ENCODE results near the gene TIMM44.
A peak's percentile ranks its signal among the peaks of the same experiment; 100 is the strongest.
"Not testable (repeated sequence)": the region's sequence is repeated elsewhere in the genome, so short reads cannot be mapped to it uniquely, and the experiment has no call there.

TIMM44 gene

DNA sequence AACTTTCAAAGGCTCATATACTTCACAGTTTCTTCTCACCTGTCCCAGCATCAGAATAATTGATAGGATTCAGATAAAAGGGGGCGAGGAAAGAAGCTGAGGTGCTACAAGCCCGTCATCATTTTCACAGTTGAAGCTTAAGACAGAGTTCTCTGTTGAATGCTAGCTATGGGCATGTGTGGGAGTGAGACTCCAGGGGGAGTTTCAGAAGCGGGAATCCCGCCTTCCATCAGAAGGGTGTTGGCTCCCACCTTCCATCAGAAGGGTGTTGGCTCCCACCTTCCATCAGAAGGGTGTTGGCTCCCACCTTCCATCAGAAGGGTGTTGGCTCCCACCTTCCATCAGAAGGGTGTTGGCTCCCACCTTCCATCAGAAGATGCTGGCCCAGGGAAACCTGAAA, 17.6 kb upstream of the TIMM44 start:
- not testable (repeated sequence) for DNase-seq (ENCODE audit: low spot score in 2 of 2); H3K4me3 Mint-ChIP-seq; H3K27me3 Mint-ChIP-seq; H3K4me1 Mint-ChIP-seq; ATAC-seq (replicated peaks; ENCODE audit: extremely low read depth, poor library complexity, severe bottlenecking); H3K27ac Mint-ChIP-seq (ENCODE audit: low read depth); H3K9me3 Mint-ChIP-seq
- H3K36me3 Mint-ChIP-seq (ENCODE audit: insufficient read depth): peaks cover 26% of the 10 kb centered on the region

DNA sequence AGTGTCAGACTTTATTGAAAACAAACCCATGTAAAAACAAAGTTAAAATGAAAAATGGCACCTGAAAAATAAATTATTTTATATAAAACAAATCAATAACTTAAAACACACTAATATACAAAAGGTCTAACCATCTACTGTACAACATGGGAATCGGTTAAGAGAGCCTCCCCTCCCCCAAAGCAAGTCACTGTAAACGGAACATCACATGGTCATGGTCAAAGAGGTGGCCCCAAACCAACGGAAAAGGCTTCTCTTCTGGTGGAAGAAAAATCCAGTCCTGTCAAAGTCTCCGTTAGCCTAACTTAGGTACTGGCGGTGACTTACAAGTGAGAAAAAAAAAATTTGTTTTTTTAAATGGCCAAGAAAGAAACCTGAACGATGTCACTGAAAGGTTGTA, 15.7 kb upstream of the TIMM44 start:
- no peaks in the 10 kb centered on the region for H3K4me1 Mint-ChIP-seq
- no peaks in the 10 kb centered on the region for H3K9me3 Mint-ChIP-seq
- DNase-seq (ENCODE audit: low spot score in 2 of 2) (no peak), ATAC-seq (replicated peaks; ENCODE audit: extremely low read depth, poor library complexity, severe bottlenecking) (no peak)
- no peak overlapping the region for H3K4me3 Mint-ChIP-seq
- no peaks in the 10 kb centered on the region for H3K27me3 Mint-ChIP-seq
- H3K27ac Mint-ChIP-seq (ENCODE audit: low read depth): no peak overlapping the region
- peaks cover 17% of the 10 kb centered on the region for H3K36me3 Mint-ChIP-seq (ENCODE audit: insufficient read depth)

DNA sequence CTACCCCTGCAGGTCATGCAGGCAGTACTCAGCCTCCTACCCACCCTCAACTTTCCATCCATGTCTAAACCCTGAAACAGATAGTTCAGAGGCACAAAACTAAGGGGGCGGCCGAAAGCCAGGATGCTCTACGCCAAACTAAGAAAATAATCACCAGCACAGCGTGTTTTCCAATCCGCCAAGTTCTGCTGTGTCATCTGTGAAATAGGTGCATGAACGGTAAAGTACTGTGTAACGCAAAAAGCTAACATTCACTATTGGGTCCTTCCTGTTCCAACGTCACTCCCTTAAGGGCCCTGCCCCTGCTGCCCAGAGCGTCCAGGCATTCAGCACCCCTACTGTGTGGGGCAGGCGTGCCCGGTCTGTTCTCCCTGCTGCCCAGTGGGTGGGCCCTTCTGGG, 12.2 kb upstream of the TIMM44 start:
- DNase-seq (ENCODE audit: low spot score in 2 of 2): no peak
- no peak overlapping the region for H3K27ac Mint-ChIP-seq (ENCODE audit: low read depth)
- H3K27me3 Mint-ChIP-seq: no peaks in the 10 kb centered on the region
- H3K4me3 Mint-ChIP-seq: no peak overlapping the region
- no peak for ATAC-seq (replicated peaks; ENCODE audit: extremely low read depth, poor library complexity, severe bottlenecking)
- H3K4me1 Mint-ChIP-seq: no peaks in the 10 kb centered on the region
- no peaks in the 10 kb centered on the region for H3K9me3 Mint-ChIP-seq
- H3K36me3 Mint-ChIP-seq (ENCODE audit: insufficient read depth): peaks cover 11% of the 10 kb centered on the region

DNA sequence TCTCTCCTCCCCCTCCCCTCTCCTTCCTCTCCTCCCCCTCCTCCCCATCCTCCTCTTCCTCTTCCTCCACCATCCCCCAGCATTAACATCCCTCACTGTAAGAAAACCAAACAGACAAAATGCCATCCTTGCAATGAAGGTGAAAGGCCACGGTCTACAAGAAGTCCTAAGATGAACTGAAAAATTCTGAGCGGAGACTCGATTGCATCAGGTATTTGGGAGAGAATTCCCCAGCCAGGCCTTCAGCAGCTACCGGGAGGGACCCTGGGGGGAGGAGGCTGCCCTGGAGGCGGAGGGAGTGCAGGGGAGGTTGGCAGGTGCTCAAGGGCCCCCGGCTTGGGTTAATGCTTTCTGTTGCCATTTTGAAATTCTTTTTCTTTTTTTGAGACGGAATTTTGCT, 10.1 kb upstream of the TIMM44 start:
- H3K4me3 Mint-ChIP-seq: no peak overlapping the region
- no peak overlapping the region for H3K27ac Mint-ChIP-seq (ENCODE audit: low read depth)
- ATAC-seq (replicated peaks; ENCODE audit: extremely low read depth, poor library complexity, severe bottlenecking) (no peak), DNase-seq (ENCODE audit: low spot score in 2 of 2) (no peak)
- peaks cover 6% of the 10 kb centered on the region for H3K36me3 Mint-ChIP-seq (ENCODE audit: insufficient read depth)
- H3K4me1 Mint-ChIP-seq: no peaks in the 10 kb centered on the region
- H3K27me3 Mint-ChIP-seq: no peaks in the 10 kb centered on the region
- H3K9me3 Mint-ChIP-seq: no peaks in the 10 kb centered on the region

DNA sequence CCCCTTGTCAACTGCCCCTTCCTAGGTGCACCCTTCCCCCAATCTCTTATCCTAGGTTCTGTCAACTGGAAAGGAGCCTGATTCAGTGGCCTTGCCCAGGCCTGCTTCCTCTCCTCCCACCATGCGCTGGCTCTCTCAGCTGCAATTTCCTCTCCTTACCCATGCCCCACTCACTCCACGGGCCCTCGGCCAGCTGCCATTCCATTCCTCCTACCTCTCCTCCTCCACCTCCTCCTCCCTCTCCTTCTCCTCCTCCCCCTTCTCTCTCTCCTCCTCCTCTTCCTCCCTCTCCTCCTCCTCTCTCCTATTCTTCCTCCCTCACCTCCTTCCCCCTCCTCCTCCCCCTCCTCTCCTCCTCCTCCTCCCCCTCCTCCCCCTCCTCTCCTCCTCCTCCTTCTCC, 9.6 kb upstream of the TIMM44 start:
- H3K4me3 Mint-ChIP-seq: no peak overlapping the region
- no peak overlapping the region for H3K27ac Mint-ChIP-seq (ENCODE audit: low read depth)
- no peaks in the 10 kb centered on the region for H3K4me1 Mint-ChIP-seq
- H3K27me3 Mint-ChIP-seq: no peaks in the 10 kb centered on the region
- no peak for DNase-seq (ENCODE audit: low spot score in 2 of 2)
- peaks cover 4% of the 10 kb centered on the region for H3K36me3 Mint-ChIP-seq (ENCODE audit: insufficient read depth)
- no peak for ATAC-seq (replicated peaks; ENCODE audit: extremely low read depth, poor library complexity, severe bottlenecking)
- H3K9me3 Mint-ChIP-seq: no peaks in the 10 kb centered on the region

DNA sequence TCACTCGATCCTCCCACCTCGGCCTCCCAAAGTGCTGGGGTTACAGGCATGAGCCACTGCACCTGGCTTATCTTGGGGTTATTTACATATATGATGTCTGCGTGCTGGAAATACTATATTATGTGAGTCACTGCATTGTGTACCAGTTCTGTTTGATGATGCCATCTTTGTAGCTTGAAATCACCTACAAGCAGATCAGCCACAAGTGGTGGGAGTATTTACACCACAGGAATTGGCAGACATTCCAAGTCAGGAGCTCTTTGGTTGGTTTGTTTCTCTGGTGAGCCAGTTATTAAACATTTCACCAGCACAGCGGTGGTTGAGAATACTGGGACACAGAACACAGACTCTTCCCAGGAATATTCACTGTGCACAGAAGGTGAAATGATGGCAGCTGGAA, 4.5 kb upstream of the TIMM44 start:
- no peak overlapping the region for H3K27ac Mint-ChIP-seq (ENCODE audit: low read depth)
- no peak overlapping the region for H3K4me3 Mint-ChIP-seq
- peaks cover 13% of the 10 kb centered on the region for H3K4me1 Mint-ChIP-seq
- ATAC-seq (replicated peaks; ENCODE audit: extremely low read depth, poor library complexity, severe bottlenecking) (no peak), DNase-seq (ENCODE audit: low spot score in 2 of 2) (no peak)
- H3K27me3 Mint-ChIP-seq: no peaks in the 10 kb centered on the region
- no peaks in the 10 kb centered on the region for H3K9me3 Mint-ChIP-seq
- H3K36me3 Mint-ChIP-seq (ENCODE audit: insufficient read depth): peaks cover 11% of the 10 kb centered on the region

DNA sequence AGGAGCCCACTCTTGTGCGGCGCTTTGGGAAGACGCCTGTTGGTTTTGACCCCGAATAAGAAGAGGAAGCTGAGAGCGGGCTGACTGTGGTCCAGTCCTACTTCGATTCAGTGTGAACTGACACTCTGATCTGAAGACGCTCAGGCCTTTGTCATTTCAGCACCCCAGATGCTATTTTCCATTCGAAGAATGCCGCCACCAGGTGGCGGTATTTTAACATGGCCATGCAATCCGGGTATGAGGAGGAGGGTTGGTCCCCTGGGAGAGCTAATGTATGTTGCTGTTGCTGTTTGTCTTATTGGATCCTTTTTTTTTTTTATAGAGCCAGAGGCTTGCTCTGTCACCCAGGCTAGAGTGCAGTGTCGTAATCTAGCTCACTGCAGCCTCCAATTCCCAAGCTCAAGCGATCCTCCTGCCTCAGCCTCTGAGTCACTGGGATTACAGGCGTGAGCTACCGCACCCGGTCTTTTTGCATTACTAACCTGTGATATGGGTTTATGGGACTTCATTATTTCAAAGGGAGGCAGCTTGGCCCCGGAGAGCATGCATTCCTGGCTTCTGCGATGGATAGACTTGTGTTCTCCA, 803 bp upstream of the TIMM44 start:
- Mint-ChIP-seq H3K36me3 (ENCODE audit: insufficient read depth) (peaks cover 21% of the 10 kb centered on the region), H3K4me1 (peaks cover 22% of the 10 kb centered on the region), H3K9me3 (no peaks in the 10 kb centered on the region), H3K27me3 (no peaks in the 10 kb centered on the region), H3K4me3 (peak overlapping the region; percentile 95), H3K27ac (ENCODE audit: low read depth) (peak overlapping the region; percentile 96)
- peak; percentile 57 for ATAC-seq (replicated peaks; ENCODE audit: extremely low read depth, poor library complexity, severe bottlenecking)
- DNase-seq (ENCODE audit: low spot score in 2 of 2): peak; percentile 73 to 78

DNA sequence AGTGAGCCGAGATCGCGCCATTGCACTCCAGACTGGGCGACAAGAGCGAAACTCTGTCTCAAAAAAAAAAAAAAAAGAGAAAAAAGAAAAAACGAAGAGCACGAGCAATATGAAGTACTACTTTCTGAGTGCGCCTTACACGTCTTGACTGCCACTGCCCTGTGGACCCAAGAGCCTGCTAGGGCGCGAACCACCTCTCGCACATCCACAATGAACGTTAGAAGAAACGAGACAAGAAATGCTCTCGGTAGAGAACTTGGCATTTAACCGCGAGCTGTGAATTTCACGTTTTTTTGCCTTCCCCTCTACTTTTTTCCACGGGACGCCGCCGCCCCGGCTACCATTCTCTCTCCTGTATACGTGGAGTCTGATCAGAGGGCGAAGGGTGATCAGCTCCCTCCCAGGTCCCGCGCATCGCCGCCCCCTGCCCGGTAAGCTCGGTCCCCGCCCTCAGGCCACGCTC, 454 bp downstream of the TIMM44 start:
- Mint-ChIP-seq H3K4me1 (peaks cover 28% of the 10 kb centered on the region), H3K27me3 (no peaks in the 10 kb centered on the region), H3K9me3 (no peaks in the 10 kb centered on the region), H3K4me3 (peak overlapping the region; percentile 95), H3K27ac (ENCODE audit: low read depth) (peak overlapping the region; percentile 96), H3K36me3 (ENCODE audit: insufficient read depth) (peaks cover 29% of the 10 kb centered on the region)
- DNase-seq (ENCODE audit: low spot score in 2 of 2) (no peak), ATAC-seq (replicated peaks; ENCODE audit: extremely low read depth, poor library complexity, severe bottlenecking) (peak; percentile 1)

DNA sequence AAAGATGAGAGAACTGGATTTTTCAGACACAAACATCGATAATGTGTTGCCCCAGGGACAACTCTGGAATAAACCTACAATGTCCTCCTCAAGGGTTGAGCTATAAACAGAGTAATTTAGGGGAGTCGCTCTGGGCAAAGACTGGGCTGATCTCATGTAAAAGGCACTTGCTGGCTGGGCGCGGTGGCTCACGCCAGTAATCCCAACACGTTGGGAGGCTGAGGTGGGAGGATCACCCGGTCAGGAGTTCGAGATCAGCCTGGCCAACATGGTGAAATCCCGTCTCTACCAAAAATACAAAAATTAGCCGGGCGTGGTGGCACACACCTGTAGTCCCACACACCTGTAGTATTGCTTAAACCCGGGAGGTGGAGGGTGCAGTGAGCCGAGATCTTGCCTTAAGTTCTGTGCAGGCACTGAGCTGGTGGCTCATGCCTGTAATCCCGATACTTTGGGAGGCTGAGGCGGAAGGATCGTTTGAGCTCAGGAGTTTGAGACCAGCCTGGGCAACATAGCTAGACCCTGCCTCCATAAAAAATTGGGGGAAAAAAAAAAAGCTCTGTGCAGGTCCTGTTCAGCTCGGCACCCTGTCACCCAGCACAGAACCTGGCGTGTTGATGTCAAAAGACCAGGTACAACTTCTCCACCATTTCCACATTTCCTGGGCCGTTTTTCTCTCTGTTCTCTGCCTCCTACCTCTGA, 1.4 kb downstream of the TIMM44 start:
- no peak overlapping the region for H3K27ac Mint-ChIP-seq (ENCODE audit: low read depth)
- H3K4me3 Mint-ChIP-seq: peak overlapping the region; percentile 20
- no peak for ATAC-seq (replicated peaks; ENCODE audit: extremely low read depth, poor library complexity, severe bottlenecking)
- no peaks in the 10 kb centered on the region for H3K9me3 Mint-ChIP-seq
- peaks cover 28% of the 10 kb centered on the region for H3K4me1 Mint-ChIP-seq
- DNase-seq (ENCODE audit: low spot score in 2 of 2): no peak
- H3K36me3 Mint-ChIP-seq (ENCODE audit: insufficient read depth): peaks cover 34% of the 10 kb centered on the region
- no peaks in the 10 kb centered on the region for H3K27me3 Mint-ChIP-seq

DNA sequence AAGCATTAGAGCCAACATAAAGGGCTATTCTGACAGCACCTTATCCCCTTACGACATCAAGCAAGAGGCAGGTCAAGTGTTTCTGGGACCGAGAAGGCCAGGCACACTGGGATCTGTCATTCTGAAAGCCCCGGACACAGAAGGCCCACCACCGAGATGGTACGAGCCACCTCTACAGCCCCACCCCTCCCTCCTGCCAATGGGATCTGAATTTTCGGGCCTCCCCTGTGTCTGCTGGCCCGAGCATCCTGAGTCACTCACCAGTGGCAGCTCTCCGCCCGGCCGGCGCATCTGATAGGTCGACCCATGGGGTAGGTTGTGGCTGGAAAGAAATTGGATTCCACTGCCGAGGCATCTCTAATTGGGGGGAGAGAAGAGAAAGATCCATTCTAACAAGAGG, 2.6 kb downstream of the TIMM44 start:
- DNase-seq (ENCODE audit: low spot score in 2 of 2): no peak
- Mint-ChIP-seq H3K4me1 (peaks cover 28% of the 10 kb centered on the region), H3K27me3 (no peaks in the 10 kb centered on the region), H3K9me3 (no peaks in the 10 kb centered on the region), H3K27ac (ENCODE audit: low read depth) (no peak overlapping the region), H3K36me3 (ENCODE audit: insufficient read depth) (peaks cover 45% of the 10 kb centered on the region), H3K4me3 (no peak overlapping the region)
- ATAC-seq (replicated peaks; ENCODE audit: extremely low read depth, poor library complexity, severe bottlenecking): no peak

DNA sequence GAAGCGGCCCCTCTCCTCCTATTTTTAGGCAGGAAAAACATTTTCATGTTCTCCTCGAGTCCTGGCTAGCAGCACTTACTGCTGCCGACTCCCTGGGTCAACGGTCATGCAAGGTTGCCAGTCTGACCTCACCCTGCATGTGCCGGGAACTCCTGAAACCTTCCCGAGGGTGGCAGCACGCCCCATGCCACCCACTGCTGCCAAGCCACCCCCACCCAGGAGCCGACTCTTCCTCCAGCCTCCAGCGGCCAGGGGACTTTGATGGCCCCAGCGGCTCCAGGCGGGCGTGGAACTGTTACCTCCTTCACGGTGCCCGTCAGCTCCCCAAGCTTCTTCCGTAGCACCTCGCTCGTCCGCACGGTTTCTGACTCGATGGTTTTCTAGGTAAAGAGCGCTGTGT, 8.7 kb downstream of the TIMM44 start:
- H3K4me1 Mint-ChIP-seq: peaks cover 6% of the 10 kb centered on the region
- ATAC-seq (replicated peaks; ENCODE audit: extremely low read depth, poor library complexity, severe bottlenecking) (no peak), DNase-seq (ENCODE audit: low spot score in 2 of 2) (no peak)
- H3K27ac Mint-ChIP-seq (ENCODE audit: low read depth): no peak overlapping the region
- no peaks in the 10 kb centered on the region for H3K9me3 Mint-ChIP-seq
- no peaks in the 10 kb centered on the region for H3K27me3 Mint-ChIP-seq
- no peak overlapping the region for H3K4me3 Mint-ChIP-seq
- peaks cover 46% of the 10 kb centered on the region for H3K36me3 Mint-ChIP-seq (ENCODE audit: insufficient read depth)

DNA sequence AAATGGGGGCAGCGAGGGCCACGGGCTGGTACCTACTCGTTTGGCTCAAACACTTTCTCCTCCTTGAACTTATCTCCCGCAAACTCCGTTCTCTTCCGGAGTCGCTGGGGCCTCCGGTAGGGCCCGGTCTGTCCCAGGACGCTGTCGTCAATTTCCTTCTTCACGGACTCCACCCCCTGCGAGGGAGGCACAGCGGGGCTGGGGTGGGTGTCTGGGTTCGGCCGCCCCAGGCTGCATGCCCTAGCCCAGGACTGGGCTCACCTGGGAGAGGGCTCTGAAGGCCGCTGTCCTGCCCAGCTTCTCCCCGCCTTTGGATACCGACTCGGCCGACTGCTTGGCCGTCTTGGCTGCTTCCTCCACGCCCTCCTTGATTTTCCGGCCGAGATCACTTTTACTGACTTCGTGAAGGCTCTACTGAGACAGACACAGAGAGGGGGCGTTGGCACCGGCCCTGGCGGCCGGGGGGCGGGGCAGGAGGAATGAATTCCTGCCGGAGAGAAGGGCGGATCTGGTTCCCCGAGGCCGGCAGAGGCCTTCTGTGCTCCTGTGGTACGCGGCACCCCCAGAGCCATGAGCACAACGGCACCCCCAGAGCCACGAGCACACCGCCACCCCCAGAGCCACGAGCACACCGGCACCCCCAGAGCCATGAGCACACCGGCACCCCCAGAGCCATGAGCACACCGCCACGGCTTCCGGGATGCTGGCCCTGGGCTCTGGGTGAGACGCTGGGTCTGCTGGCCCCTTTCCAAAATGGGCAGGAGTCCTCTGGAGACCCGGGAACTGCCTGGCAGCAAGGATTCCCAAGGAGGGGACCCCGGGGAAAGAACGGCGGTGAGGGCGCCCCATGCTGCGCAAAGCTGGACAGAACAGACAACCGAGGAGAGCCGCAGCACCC, 9.4 kb downstream of the TIMM44 start:
- Mint-ChIP-seq H3K4me3 (no peak overlapping the region), H3K36me3 (ENCODE audit: insufficient read depth) (peaks cover 50% of the 10 kb centered on the region), H3K4me1 (peaks cover 11% of the 10 kb centered on the region), H3K9me3 (no peaks in the 10 kb centered on the region), H3K27me3 (no peaks in the 10 kb centered on the region), H3K27ac (ENCODE audit: low read depth) (no peak overlapping the region)
- ATAC-seq (replicated peaks; ENCODE audit: extremely low read depth, poor library complexity, severe bottlenecking) (no peak), DNase-seq (ENCODE audit: low spot score in 2 of 2) (no peak)

DNA sequence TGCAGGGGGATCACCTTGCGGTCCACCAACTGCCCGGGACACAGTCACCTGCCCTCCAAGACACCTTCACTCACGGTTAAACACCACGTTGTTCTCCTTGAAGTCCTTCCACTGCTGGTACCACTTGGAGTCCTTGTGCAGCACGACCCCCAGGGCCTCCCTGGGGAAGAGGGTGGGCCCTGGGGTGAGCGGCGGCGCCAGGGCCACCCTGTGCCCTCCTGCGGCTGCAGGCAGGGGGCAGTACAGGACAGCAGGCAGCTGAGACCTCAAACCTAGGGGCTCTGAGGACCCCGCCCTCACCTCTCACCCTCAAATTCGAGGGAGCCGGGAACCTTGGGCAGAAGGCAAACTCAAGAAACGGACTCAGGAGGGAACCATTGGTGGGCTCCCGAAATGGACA, 10.1 kb downstream of the TIMM44 start:
- Mint-ChIP-seq H3K36me3 (ENCODE audit: insufficient read depth) (peaks cover 47% of the 10 kb centered on the region), H3K4me1 (peaks cover 10% of the 10 kb centered on the region), H3K4me3 (no peak overlapping the region)

More for the DNA sequence above, 10.1 kb downstream of the TIMM44 start:
- Mint-ChIP-seq H3K27me3 (no peaks in the 10 kb centered on the region), H3K9me3 (no peaks in the 10 kb centered on the region), H3K27ac (ENCODE audit: low read depth) (no peak overlapping the region)
- no peak for ATAC-seq (replicated peaks; ENCODE audit: extremely low read depth, poor library complexity, severe bottlenecking)
- no peak for DNase-seq (ENCODE audit: low spot score in 2 of 2)
